Mucosa of rectum (tissue), 2 donors: ENCODE data around the gene RBM23.

Source experiments
- H3K27ac ChIP-seq, 2 donors: one replicate each; pipeline ENCODE4 v1.7.0; 2013; ENCODE audit warnings: inconsistent platforms in 2 of 2, low read depth in 2 of 2, low read length in 2 of 2
- H3K27me3 ChIP-seq, 2 donors: one replicate each; pipeline ENCODE4 v1.7.0; 2013; ENCODE audit warnings: low read length in 2 of 2; ENCODE audit not compliant: control insufficient read depth in 2 of 2, insufficient read depth in 2 of 2
- H3K36me3 ChIP-seq, 2 donors: one replicate each; pipeline ENCODE4 v1.7.0; 2013; ENCODE audit warnings: low read length in 2 of 2; ENCODE audit not compliant: control insufficient read depth in 2 of 2, insufficient read depth in 2 of 2
- H3K4me1 ChIP-seq, 2 donors: one replicate each; pipeline ENCODE4 v1.7.0; 2013; ENCODE audit warnings: low read length in 2 of 2, mild to moderate bottlenecking in 1 of 2; ENCODE audit not compliant: control insufficient read depth in 2 of 2, insufficient read depth in 2 of 2
- H3K4me3 ChIP-seq, 2 donors: one replicate each; pipeline ENCODE4 v1.7.0; 2013; ENCODE audit warnings: low read length in 2 of 2
- H3K9ac ChIP-seq, 2 donors: one replicate each; pipeline ENCODE4 v1.7.0; 2013; ENCODE audit warnings: low read length in 2 of 2, low read depth in 1 of 2, mild to moderate bottlenecking in 1 of 2
- H3K9me3 ChIP-seq, 2 donors: one replicate each; pipeline ENCODE4 v1.7.0; 2013; ENCODE audit warnings: low read length in 2 of 2; ENCODE audit not compliant: control insufficient read depth in 2 of 2
- donor health status: healthy.
- donor health status: Normal muscosa, but diverticular disease.

The RBM23 gene

GRCh38 chr14:22935156-22935555 lies 16.2 kb upstream of the RBM23 start:
- no peaks in the 10 kb centered on the region for H3K9me3 ChIP-seq
- peaks cover 0 to 1% of the 10 kb centered on the region in 2 donors for H3K4me1 ChIP-seq
- H3K27ac ChIP-seq, result no peak overlapping the region
- no peaks in the 10 kb centered on the region for H3K36me3 ChIP-seq
- no peak overlapping the region for H3K9ac ChIP-seq
- H3K4me3 ChIP-seq, result no peak overlapping the region
- no peaks in the 10 kb centered on the region for H3K27me3 ChIP-seq

DNA sequence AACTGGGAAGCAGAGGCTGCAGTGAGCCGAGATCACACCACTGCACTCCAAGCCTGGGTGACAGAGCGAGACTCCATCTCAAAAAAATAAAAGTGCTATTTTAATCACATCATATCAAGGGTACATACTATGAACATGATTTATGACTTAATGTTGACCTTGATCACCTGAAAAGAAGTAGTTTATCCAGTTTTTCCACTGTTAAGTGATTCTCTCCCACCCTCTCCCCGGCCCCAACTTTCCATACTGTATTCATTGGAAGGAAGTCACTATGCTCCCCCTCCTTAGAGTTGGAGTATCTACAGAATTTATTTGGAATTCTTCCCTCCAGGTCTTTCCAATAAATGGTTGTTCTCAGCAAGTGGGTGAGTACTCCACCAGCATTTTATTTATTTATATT lies 13.2 kb upstream of the RBM23 start:
- Histone ChIP-seq H3K36me3 (no peaks in the 10 kb centered on the region), H3K4me3 (no peak overlapping the region), H3K9ac (no peak overlapping the region), H3K27me3 (no peaks in the 10 kb centered on the region), H3K4me1 (peaks cover 13 to 15% of the 10 kb centered on the region in 2 donors), H3K9me3 (no peaks in the 10 kb centered on the region), H3K27ac (no peak overlapping the region)

- peak overlapping the region; percentile 97 to 98 for H3K4me3 ChIP-seq
- no peaks in the 10 kb centered on the region for H3K9me3 ChIP-seq
- no peaks in the 10 kb centered on the region for H3K27me3 ChIP-seq
- peak overlapping the region; percentile 78 to 93 for H3K9ac ChIP-seq
- peak overlapping the region; percentile 73 to 81 for H3K27ac ChIP-seq
- H3K36me3 ChIP-seq, result peaks cover 0 to 3% of the 10 kb centered on the region in 2 donors
- H3K4me1 ChIP-seq, result peaks cover 13 to 23% of the 10 kb centered on the region in 2 donors
These were observed 11.0 kb upstream of the RBM23 start for GRCh38 chr14:22929961-22930364.

DNA sequence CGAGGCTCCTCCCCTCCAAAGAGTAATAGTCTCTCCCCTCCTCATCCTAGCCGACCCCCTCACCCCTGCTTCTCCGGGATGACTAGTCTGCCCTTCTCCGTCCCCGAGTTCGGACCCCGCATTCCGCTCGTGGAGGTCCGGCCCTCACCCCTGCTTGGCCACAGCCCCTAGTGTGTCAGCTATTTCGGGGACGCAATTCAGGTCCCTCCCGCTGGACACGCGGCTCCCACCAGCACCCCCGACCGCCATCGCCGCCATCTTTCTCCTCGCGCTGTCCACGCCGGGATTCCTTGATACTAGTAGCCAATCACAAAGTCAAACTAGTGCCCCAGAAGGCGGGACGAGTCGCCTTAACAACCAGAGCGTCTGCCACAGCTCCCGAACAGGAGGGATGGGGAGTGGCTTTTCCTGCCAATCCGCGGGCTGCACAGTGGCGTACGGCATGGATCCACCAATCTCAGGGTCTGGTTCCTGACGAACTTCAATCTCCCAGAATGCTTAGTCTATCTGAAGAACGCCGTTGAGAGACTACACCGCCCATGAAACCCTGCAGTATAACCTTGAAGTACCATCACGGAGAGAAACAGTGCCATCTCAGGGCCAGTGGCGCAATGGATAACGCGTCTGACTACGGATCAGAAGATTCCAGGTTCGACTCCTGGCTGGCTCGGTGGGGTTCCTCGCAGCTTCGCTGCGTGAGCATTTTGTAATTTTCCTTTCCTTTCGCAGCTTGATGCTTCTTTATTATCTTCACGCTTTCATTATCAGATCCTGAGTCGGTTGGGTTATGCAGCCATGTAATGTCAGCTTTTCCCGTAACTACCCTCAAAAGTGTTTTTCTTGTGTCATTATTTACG lies 10.4 kb upstream of the RBM23 start, which contains the start of gene PRMT5:
PRMT5 (minus strand) TSS at position 273 of the 857 bp plus-strand sequence; CDS start at position 258, 15 bp downstream.
- Histone ChIP-seq H3K27me3 (no peaks in the 10 kb centered on the region), H3K9me3 (no peaks in the 10 kb centered on the region), H3K27ac (peak within 1 kb of the TSS; percentile 83 to 89), H3K4me3 (peak within 1 kb of the TSS; percentile 97 to 98), H3K36me3 (peaks cover 6 to 9% of the 10 kb centered on the region in 2 donors), H3K4me1 (peaks cover 13 to 23% of the 10 kb centered on the region in 2 donors), H3K9ac (peak within 1 kb of the TSS; percentile 93 to 95)

DNA sequence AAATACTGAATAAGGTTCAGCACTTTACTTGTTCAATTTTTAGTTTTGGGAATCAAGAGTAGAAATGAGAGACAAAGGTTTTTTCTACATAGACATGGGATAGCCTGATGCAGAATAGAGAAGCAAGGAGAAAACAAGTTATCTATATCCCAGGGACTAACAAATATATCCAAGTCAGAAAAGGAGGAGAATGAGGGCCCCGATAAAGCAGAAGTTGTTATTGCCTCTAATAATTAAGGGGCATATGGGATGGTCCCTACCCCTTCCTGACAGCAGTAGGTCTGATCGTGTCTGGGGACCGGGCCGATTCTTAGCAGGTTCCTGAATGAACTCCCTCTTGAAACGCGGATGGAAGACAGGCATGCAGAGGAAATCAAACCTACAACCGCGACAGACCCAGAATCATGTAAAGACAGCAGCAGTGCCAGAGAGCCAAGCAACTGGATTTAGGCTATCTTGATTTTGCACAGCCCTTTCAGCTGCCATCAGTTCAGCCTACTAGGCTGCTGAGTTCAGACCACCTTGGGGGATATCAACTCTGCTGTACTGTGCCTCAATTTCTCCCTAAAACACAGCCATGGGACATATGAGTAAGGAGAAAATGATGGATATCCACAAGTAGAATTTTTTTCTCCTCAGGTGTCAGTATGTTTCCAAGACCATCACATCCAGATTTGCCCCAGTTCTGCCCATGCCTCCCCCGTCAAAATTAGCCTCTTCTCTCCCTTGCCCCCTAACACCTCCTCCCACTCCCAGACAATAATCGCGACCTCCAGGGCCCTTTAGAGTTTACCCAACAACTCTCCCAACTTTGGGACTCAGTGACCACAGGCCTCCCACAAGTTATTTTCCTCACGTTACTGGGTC lies 9.5 kb upstream of the RBM23 start:
- H3K27ac ChIP-seq, result peak overlapping the region; percentile 83 to 89
- peaks cover 13 to 23% of the 10 kb centered on the region in 2 donors for H3K4me1 ChIP-seq
- H3K27me3 ChIP-seq, result no peaks in the 10 kb centered on the region
- H3K9me3 ChIP-seq, result no peaks in the 10 kb centered on the region
- H3K36me3 ChIP-seq, result peaks cover 13 to 17% of the 10 kb centered on the region in 2 donors
- peak overlapping the region; percentile 93 to 95 for H3K9ac ChIP-seq
- peak overlapping the region; percentile 97 to 98 for H3K4me3 ChIP-seq

- peak overlapping the region; percentile 57 to 61 for H3K27ac ChIP-seq
- peaks cover 13 to 23% of the 10 kb centered on the region in 2 donors for H3K4me1 ChIP-seq
- H3K36me3 ChIP-seq, result peaks cover 28 to 32% of the 10 kb centered on the region in 2 donors
- no peak overlapping the region for H3K9ac ChIP-seq
- H3K27me3 ChIP-seq, result no peaks in the 10 kb centered on the region
- H3K4me3 ChIP-seq, result no peak overlapping the region
- no peaks in the 10 kb centered on the region for H3K9me3 ChIP-seq
These were observed 7.4 kb upstream of the RBM23 start for GRCh38 chr14:22926316-22926715.

GRCh38 chr14:22925513-22925912 lies 6.6 kb upstream of the RBM23 start:
- Histone ChIP-seq H3K4me3 (no peak overlapping the region), H3K27me3 (no peaks in the 10 kb centered on the region), H3K27ac (no peak overlapping the region), H3K4me1 (peaks cover 13 to 23% of the 10 kb centered on the region in 2 donors), H3K9ac (no peak overlapping the region), H3K36me3 (peaks cover 36 to 39% of the 10 kb centered on the region in 2 donors), H3K9me3 (no peaks in the 10 kb centered on the region)

GRCh38 chr14:22923746-22924145 lies 4.8 kb upstream of the RBM23 start:
- Histone ChIP-seq H3K27me3 (no peaks in the 10 kb centered on the region), H3K4me1 (peaks cover 15 to 26% of the 10 kb centered on the region in 2 donors), H3K9me3 (no peaks in the 10 kb centered on the region), H3K36me3 (peaks cover 39 to 42% of the 10 kb centered on the region in 2 donors), H3K27ac (no peak overlapping the region), H3K4me3 (no peak overlapping the region), H3K9ac (no peak overlapping the region)

GRCh38 chr14:22922294-22922693 lies 3.3 kb upstream of the RBM23 start:
- H3K27ac ChIP-seq, result no peak overlapping the region
- peaks cover 9 to 21% of the 10 kb centered on the region in 2 donors for H3K4me1 ChIP-seq
- H3K9me3 ChIP-seq, result no peaks in the 10 kb centered on the region
- H3K4me3 ChIP-seq, result no peak overlapping the region
- peaks cover 39 to 42% of the 10 kb centered on the region in 2 donors for H3K36me3 ChIP-seq
- H3K27me3 ChIP-seq, result no peaks in the 10 kb centered on the region
- H3K9ac ChIP-seq, result no peak overlapping the region

GRCh38 chr14:22920697-22921096 lies 1.7 kb upstream of the RBM23 start:
- no peak overlapping the region for H3K27ac ChIP-seq

More at GRCh38 chr14:22920697-22921096, 1.7 kb upstream of the RBM23 start:
- Histone ChIP-seq H3K4me1 (peaks cover 9 to 13% of the 10 kb centered on the region in 2 donors), H3K9ac (no peak overlapping the region), H3K36me3 (peaks cover 36 to 43% of the 10 kb centered on the region in 2 donors), H3K4me3 (no peak overlapping the region), H3K9me3 (no peaks in the 10 kb centered on the region), H3K27me3 (no peaks in the 10 kb centered on the region)
